Fibroblast of upper back skin (primary cell): ENCODE results near the gene DVL1.

Experiments
- DNase-seq: peaks from one replicate; pipeline ENCODE4 v3.0.0-alpha.2; 2013

Gene DVL1

DNA sequence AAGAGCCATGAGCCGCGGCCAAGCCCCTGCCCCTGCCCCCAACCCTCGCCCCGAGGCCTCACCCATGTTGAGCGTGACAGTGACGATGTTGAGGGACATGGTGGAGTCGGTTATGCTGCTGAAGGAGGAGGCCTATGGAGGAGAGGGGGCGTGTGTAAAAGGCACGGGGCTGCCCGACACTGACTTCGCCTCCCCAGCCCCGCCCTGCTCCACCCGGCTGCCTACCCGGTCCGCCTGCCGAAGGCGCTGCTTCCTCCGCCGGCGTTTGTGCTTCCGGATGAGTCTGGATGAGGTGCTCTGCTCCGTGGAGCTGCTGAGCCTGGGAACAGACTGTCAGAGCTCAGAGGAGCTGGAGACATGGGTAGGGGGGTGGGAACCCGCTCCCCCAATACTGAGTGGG, 9.0 kb downstream of the DVL1 start:
- no peak for DNase-seq

DNA sequence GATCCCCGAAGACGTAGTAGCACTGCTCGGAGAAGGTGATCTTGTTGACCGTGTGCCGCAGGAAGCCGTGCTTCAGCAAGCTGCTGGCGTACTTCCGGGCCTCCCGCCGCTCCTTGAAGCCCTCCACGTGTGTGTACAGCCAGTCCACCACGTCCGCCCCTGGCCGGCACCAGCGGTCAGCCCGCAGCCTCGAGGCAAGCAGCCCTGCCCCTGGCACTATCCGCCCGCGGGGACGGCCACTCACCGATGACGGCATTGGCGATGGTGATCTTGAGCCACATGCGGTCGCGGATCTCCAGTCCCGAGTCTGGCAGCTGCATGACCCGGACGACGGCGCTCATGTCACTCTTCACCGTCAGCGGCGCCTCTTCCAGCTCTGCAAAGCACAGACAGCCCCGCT, 10.9 kb downstream of the DVL1 start:
- no peak for DNase-seq

DNA sequence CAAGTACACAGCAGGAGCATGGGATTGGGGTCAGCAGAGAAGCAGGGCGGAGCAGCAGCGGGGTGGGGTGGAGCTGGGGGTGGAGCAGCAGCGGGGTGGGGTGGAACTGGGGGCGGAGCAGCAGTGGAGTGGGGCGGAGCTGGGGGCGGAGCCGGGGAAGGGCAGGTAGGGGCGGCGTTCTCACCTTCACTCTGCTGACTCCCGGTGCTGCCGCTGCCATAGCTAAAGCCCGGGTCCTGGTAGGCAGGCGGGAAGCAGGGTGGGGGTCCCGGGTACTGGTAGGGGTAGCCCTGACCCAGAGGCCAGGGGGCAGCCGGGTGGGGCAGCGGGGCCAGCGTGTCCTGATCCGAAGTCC, 11.4 kb downstream of the DVL1 start:
- DNase-seq = no peak

DNA sequence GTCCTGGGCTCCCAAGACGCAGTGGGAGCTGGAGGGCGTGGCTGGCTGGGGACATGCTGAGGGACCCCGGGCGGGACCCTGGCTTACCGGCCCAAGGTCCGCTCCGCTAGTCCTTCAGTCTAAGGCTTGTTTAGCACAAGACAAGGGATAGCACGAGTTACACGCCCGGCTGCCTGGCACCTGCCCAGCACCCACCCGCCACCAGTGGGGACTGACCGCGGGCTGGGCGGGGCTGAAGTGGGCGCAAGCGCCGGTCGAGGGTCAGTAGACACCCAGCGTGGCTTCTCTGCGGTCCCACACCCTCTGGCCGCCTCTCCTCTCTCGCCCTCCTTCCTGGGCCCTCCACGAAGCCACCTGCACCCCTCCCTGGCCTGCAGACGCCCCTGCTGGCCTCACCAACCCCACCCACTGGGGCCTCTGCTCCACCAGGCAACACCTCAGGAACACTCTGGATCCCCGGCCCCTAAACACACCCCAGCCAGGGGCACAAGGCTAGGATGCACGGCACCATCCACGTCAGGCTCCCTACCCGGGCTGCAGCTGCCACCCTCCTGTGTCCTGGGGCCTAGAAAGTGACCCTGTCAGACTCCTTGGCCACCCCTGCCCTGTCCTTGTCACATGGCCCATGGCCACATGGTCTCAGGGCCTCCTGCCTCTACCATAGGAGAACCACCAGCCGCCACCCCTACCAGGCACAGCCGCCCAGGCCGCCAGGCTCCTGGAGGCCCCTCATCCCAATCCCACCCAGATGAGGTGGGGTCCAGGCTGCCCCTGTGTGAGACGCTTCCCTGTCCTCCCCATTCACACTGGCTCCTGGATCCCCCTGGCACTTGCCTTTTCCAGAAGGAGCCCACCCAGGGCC, 12.1 kb downstream of the DVL1 start:
- no peak for DNase-seq

DNA sequence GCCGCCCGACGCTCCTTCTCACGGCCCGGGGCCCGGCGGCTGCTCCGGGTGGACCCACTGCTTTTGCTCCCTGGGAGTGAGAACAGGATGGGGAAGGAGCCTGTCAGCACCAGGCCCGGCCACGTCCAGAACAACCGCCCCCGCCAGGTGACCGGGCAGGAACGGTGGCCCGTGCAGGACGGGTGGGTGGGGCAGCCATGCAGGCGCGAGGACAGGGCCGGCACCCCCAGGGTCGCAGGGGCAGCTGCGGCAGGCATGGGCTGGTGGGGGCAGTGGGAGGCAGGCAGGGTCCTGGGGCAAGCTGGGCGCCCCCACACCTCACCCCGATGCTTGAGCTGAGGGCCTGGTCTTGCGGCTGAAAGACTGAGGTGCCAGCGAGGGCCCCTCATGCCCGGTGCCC, 12.8 kb downstream of the DVL1 start:
- no peak for DNase-seq

DNA sequence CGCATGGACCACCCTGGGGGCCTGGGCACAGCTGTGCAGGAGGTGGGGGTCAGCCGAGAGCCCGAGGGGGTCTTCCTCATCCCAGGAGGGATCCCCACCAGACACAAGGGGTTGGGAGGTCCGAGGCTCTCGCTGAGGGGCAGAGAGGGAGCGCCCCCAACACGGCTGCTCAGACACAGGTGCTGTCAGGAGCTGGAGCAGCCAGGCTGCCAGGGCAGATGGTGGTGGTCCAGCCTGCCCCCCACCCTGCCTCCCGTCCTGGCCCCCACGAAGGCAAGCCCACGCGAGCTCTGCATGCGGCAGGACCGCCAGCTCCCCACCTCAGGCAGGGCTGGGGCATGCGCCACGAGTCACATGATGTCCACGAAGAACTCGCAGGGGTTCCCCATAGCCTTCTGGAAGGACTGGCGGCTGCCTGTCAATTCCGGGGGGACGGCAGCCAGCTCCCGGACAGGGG, 13.4 kb downstream of the DVL1 start:
- no peak for DNase-seq

DNA sequence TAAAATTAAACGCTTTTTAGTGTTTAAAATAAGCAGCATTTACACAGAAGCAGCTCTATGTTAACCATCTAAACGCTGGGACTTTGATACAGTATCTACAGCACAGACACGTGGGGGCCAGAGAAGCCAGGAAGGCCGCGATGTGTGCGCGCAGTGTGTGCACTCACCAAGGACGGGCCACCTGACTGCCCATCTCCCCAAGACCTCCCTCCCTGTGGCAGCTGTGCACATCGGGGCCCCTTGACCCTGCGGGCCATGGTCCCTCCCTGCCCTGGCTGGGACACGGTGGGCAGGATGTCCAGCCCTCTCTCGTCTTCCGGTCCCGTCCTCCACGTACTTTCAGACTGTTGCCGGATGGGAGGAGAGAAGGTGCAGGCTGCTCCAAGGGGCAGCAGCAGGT, 13.9 kb downstream of the DVL1 start:
- DNase-seq = no peak

DNA sequence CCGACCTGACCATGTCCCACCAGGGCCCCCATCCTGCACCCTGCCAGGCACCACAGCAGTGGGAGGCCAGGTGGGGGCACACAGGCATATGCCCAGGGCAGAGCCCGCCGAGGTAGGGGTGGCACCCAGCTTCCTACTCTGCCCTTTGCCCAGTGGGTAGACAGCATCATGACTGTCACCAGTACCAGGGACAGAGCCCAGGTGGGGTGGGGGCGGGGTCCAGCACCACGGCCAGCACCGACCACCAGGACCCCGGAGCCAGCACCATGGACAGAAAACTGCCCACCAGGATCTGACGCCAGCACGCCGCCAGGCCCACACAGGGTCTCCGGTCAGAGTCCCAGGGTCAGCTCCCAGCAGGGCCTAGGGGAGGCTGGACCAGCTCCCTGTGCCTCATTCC, 14.4 kb downstream of the DVL1 start:
- no peak for DNase-seq

DNA sequence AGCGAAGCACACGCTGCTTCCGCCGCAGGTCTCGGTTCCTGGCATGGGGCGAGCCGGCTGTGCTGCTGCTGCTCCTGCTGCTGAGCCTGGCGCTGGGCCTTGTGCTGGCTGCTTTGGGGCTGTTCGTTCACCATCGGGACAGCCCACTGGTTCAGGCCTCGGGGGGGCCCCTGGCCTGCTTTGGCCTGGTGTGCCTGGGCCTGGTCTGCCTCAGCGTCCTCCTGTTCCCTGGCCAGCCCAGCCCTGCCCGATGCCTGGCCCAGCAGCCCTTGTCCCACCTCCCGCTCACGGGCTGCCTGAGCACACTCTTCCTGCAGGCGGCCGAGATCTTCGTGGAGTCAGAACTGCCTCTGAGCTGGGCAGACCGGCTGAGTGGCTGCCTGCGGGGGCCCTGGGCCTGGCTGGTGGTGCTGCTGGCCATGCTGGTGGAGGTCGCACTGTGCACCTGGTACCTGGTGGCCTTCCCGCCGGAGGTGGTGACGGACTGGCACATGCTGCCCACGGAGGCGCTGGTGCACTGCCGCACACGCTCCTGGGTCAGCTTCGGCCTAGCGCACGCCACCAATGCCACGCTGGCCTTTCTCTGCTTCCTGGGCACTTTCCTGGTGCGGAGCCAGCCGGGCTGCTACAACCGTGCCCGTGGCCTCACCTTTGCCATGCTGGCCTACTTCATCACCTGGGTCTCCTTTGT, 15.5 kb downstream of the DVL1 start:
- DNase-seq = no peak

DNA sequence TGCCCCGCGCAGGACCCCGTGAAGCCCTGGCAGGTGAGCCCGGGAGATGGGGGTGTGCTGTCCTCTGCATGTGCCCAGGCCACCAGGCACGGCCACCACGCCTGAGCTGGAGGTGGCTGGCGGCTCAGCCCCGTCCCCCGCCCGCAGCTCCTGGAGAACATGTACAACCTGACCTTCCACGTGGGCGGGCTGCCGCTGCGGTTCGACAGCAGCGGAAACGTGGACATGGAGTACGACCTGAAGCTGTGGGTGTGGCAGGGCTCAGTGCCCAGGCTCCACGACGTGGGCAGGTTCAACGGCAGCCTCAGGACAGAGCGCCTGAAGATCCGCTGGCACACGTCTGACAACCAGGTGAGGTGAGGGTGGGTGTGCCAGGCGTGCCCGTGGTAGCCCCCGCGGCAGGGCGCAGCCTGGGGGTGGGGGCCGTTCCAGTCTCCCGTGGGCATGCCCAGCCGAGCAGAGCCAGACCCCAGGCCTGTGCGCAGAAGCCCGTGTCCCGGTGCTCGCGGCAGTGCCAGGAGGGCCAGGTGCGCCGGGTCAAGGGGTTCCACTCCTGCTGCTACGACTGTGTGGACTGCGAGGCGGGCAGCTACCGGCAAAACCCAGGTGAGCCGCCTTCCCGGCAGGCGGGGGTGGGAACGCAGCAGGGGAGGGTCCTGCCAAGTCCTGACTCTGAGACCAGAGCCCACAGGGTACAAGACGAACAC, 16.3 kb downstream of the DVL1 start:
- no peak for DNase-seq

DNA sequence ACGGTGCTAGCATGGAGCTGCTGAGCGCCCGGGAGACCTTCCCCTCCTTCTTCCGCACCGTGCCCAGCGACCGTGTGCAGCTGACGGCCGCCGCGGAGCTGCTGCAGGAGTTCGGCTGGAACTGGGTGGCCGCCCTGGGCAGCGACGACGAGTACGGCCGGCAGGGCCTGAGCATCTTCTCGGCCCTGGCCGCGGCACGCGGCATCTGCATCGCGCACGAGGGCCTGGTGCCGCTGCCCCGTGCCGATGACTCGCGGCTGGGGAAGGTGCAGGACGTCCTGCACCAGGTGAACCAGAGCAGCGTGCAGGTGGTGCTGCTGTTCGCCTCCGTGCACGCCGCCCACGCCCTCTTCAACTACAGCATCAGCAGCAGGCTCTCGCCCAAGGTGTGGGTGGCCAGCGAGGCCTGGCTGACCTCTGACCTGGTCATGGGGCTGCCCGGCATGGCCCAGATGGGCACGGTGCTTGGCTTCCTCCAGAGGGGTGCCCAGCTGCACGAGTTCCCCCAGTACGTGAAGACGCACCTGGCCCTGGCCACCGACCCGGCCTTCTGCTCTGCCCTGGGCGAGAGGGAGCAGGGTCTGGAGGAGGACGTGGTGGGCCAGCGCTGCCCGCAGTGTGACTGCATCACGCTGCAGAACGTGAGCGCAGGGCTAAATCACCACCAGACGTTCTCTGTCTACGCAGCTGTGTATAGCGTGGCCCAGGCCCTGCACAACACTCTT, 17.0 kb downstream of the DVL1 start:
- DNase-seq = no peak

DNA sequence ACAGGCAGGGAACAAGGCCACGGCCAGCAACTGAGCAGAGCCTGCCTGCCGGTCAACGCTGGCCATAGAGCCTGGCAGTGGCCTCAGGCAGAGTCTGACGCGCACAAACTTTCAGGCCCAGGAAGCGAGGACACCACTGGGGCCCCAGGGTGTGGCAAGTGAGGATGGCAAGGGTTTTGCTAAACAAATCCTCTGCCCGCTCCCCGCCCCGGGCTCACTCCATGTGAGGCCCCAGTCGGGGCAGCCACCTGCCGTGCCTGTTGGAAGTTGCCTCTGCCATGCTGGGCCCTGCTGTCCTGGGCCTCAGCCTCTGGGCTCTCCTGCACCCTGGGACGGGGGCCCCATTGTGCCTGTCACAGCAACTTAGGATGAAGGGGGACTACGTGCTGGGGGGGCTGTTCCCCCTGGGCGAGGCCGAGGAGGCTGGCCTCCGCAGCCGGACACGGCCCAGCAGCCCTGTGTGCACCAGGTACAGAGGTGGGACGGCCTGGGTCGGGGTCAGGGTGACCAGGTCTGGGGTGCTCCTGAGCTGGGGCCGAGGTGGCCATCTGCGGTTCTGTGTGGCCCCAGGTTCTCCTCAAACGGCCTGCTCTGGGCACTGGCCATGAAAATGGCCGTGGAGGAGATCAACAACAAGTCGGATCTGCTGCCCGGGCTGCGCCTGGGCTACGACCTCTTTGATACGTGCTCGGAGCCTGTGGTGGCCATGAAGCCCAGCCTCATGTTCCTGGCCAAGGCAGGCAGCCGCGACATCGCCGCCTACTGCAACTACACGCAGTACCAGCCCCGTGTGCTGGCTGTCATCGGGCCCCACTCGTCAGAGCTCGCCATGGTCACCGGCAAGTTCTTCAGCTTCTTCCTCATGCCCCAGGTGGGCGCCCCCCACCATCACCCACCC, 17.9 kb downstream of the DVL1 start, which contains the start of gene TAS1R3:
Gene TAS1R3 (plus strand): TSS at position 213 of the 898 bp plus-strand sequence. CDS start 66 bp downstream, at position 279.
- no peak for DNase-seq

DNA sequence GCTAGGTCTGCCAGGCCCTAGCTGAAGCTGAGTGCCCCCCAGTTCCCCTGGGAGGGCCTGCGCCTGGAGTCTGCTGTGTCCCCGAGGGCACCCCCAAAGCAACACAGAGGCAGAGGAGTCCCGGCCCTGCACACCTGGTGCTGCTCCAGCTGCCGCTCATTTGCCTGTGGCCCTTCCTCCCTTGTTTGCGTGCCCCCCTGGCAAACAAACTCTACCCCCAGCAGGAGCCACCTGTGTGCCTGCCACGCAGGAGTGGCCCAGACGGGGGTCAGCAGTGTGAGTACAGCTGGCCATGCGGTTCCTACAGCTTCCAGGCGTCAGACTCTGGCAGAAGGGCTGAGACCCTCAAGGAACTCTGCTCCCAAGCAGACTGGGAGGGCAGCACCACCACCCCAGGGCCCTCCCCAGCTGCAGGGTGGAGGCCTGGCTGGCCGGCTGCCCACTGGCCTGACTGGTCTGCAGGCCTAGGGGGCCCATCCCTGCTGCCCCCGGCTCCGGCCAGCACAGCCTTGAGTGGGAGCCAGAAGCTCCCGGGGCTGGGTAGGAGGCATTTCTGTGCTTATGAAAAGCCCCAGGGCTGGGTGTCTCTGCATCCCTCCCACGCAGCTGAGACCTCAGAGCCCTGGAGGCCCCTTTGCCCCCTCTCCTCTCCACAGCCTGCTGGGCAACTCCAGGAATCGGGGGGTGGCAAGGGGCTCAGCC, 18.7 kb downstream of the DVL1 start:
- DNase-seq = no peak

DNA sequence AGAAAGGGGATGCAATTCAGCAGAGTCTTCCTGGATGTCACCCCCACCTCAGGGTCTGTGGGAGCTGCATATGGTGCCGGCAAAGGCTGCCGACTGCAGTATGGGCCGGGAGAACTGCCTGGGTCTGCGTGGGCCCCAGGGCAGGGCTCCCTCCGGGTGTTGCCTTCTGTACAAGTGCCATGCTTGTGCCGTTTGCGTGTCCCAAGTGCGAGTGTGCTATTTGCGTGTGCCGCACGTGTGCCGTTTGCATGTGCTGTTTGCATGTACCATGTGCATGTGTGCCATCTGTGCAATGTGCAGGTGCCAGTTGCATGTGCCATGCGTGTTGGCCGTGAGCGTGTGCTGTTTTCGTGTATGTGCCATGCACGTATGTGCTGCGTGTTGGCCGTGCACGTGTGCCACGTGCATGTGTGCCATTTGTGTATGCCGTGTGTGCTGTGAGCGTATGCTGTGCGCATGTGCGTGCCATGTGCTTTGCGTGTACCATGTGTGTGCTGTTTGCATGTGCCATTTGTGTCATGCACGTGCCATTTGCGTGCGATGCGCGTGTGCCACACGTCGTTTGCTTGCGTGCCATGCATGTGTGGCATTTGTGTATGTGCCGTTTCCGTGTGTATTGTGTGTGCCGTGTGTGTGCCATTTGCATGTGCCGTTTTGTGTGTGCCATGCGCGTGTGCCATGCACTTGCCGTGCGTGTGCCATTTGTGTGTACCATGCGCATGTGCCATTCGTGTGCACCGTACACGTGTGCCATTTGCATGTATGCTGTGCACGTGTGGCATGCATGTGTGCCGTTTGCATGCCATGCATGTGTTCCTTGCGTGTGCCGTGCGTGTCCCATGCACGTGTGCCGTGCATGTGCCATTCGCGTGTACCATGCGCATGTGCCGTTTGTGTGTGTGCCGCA, 19.7 kb downstream of the DVL1 start:
- DNase-seq = no peak

DNA sequence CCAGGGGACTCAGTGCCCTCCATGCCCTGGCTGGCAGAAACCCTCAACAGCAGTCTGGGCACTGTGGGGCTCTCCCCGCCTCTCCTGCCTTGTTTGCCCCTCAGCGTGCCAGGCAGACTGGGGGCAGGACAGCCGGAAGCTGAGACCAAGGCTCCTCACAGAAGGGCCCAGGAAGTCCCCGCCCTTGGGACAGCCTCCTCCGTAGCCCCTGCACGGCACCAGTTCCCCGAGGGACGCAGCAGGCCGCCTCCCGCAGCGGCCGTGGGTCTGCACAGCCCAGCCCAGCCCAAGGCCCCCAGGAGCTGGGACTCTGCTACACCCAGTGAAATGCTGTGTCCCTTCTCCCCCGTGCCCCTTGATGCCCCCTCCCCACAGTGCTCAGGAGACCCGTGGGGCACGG, 21.0 kb downstream of the DVL1 start:
- no peak for DNase-seq

DNA sequence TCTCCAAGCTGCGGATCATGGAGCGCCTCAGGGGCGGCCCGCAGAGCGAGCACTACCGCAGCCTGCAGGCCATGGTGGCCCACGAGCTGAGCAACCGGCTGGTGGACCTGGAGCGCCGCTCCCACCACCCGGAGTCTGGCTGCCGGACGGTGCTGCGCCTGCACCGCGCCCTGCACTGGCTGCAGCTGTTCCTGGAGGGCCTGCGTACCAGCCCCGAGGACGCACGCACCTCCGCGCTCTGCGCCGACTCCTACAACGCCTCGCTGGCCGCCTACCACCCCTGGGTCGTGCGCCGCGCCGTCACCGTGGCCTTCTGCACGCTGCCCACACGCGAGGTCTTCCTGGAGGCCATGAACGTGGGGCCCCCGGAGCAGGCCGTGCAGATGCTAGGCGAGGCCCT, 21.9 kb downstream of the DVL1 start:
- no peak for DNase-seq

DNA sequence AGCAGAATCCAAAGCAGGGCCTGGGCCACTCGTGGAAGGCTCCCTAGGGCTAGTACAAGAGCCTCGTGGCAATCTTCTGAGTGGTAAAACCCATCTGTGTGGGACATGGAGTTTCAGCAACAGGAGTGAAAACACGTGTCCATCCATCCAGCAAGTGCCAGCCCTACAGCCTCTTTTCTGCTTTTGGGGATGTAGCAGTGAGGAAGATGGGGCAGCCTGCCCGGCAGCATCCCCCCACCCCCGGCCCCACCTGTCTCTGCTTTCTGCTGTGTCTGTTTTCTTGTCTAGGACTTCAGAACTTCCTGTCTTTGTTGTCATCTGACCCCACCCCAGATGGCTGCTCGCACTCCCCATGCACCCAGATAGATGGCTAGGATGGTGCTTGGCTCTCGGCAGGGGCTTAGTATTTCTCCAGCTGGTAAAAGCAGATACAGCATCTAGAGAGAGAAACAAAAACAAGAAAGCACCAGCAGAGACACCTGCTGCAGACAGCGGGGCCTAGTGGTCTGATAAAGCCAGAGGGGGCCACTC, 23.1 kb downstream of the DVL1 start:
- no peak for DNase-seq

DNA sequence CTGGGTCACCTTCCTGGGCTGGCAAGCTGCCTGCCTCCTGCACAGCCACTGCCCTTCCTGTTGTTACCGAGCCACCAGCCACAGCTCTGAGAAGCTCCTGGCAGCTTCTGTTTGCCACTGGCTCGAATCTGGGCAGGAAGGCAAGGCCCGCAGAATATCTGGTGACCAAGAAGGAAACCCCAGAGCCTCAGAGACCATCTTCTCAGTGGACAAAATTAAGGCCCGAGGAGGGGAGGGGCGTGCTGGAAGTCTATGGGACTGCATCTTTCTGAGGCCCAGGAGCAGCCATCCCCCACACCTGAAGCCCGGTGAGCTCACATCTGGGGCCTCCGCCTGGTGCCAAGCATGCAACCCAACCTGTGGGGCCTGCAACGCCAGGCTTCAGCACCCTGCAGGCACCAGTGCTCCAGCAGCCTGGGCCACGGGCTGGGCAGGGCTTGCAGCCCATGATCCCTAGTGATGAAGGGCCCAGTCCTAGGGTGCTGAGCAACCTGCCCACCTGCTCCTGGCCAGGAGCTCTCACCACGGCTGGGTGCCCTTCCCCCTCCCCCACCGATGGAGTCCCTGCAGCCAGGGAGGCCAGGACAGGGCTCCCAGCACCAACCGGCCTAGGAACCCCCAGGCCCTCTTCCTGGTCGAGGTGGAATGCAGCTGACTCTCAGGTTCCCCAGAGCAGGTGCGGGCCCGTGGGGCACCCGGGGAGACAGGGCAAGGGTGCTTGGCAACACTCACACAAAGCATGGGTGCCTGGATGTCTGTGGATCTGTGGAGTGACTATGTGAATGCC, 23.7 kb downstream of the DVL1 start:
- DNase-seq = no peak
